Measurements from ENCODE around the gene STARD8.
"Not testable (repeated sequence)": the region's sequence is repeated elsewhere in the genome, so short reads cannot be mapped to it uniquely, and the experiment has no call there.

- not testable (repeated sequence) for TF ChIP-seq POLR2AphosphoS5 (IDR thresholded peaks at IDR 0.05; ENCODE audit: borderline replicate concordance, low read depth, low read length); EZH2 (IDR thresholded peaks at IDR 0.05); FOXP2 (optimal IDR thresholded peaks at IDR 0.05; ENCODE audit: control extremely low read depth, extremely low read length, insufficient read depth)
These were observed 9.0 kb downstream of the STARD8 start for GRCh38 chrX:68656473-68656872.
